ENCODE results near the gene LMTK2.

Gene LMTK2

DNA sequence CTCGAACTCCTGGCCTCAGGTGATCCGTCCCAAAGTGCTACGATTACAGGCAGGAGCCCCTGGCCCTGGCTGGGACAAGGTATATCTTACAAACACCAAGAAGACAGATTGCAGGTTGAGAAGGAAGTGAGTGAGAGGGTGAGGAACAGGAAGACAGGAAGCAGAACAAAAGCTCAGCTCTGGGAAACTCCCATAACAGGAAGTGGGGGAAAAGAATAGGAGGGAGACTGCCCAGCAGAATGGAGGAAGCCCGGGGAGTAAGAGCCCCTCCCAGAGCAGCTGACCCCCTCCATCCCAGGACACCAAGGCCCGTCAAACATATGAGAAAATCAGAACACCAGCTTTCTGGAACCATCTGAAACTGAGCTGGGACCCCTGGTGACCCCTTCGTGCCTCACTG lies 142.4 kb downstream of the LMTK2 start:
- Histone ChIP-seq H3K4me2 (ENCODE audit: low read length) (no peak overlapping the region), H3K36me3 (ENCODE audit: control insufficient read depth, insufficient read depth, low read length) (no peaks in the 10 kb centered on the region), H2AFZ (no peak overlapping the region), H3K9ac (no peak overlapping the region), H3K27me3 (ENCODE audit: control insufficient read depth, insufficient read depth, low read length) (no peaks in the 10 kb centered on the region), H3K27ac (peak overlapping the region; percentile 26), H3K9me3 (ENCODE audit: control insufficient read depth, low read length) (no peaks in the 10 kb centered on the region), H3K4me1 (peaks cover 16% of the 10 kb centered on the region), H3K79me2 (peaks cover 31% of the 10 kb centered on the region), H3K4me3 (ENCODE audit: low read depth, low read length) (no peak overlapping the region)
- TF ChIP-seq, protein P1, sequence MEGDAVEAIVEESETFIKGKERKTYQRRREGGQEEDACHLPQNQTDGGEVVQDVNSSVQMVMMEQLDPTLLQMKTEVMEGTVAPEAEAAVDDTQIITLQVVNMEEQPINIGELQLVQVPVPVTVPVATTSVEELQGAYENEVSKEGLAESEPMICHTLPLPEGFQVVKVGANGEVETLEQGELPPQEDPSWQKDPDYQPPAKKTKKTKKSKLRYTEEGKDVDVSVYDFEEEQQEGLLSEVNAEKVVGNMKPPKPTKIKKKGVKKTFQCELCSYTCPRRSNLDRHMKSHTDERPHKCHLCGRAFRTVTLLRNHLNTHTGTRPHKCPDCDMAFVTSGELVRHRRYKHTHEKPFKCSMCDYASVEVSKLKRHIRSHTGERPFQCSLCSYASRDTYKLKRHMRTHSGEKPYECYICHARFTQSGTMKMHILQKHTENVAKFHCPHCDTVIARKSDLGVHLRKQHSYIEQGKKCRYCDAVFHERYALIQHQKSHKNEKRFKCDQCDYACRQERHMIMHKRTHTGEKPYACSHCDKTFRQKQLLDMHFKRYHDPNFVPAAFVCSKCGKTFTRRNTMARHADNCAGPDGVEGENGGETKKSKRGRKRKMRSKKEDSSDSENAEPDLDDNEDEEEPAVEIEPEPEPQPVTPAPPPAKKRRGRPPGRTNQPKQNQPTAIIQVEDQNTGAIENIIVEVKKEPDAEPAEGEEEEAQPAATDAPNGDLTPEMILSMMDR (IDR thresholded peaks at IDR 0.05): no peak

DNA sequence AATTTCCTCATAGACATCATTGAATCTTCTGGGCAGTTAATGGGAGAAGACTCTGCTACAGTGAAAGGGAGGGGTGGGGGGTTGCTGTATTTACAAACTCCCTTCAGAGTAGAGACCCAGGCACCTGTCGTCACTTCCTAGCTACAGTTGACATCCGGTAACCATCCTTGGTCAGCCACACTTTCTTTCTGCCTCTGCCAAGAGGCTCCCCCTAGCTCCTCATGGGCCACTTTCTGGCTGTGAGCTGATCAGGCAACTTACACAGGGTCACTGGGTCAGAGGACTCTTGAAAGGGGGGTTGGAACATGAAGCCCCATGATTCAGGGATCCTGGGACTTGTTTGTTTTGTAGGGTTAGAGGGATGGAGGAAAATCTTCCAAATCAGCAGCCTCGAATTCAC lies 144.1 kb downstream of the LMTK2 start:
- Histone ChIP-seq H3K27me3 (ENCODE audit: control insufficient read depth, insufficient read depth, low read length) (no peaks in the 10 kb centered on the region), H3K9ac (no peak overlapping the region), H3K4me2 (ENCODE audit: low read length) (peak overlapping the region; percentile 91), H3K4me3 (ENCODE audit: low read depth, low read length) (peak overlapping the region; percentile 84), H3K9me3 (ENCODE audit: control insufficient read depth, low read length) (no peaks in the 10 kb centered on the region), H3K36me3 (ENCODE audit: control insufficient read depth, insufficient read depth, low read length) (no peaks in the 10 kb centered on the region), H2AFZ (peak overlapping the region; percentile 99), H3K4me1 (peaks cover 16% of the 10 kb centered on the region), H3K79me2 (peaks cover 31% of the 10 kb centered on the region), H3K27ac (peak overlapping the region; percentile 81)
- TF ChIP-seq, protein P1 (IDR thresholded peaks at IDR 0.05): no peak

- no peaks in the 10 kb centered on the region for H3K36me3 ChIP-seq (ENCODE audit: control insufficient read depth, insufficient read depth, low read length)
- peaks cover 31% of the 10 kb centered on the region for H3K79me2 ChIP-seq
- TF ChIP-seq, protein P1 (IDR thresholded peaks at IDR 0.05): no peak
- H3K4me1 ChIP-seq: peaks cover 16% of the 10 kb centered on the region
- H3K4me2 ChIP-seq (ENCODE audit: low read length): peak overlapping the region; percentile 91
- H3K9ac ChIP-seq: no peak overlapping the region
- H3K4me3 ChIP-seq (ENCODE audit: low read depth, low read length): peak overlapping the region; percentile 84
- H2AFZ ChIP-seq: peak overlapping the region; percentile 99
- H3K27me3 ChIP-seq (ENCODE audit: control insufficient read depth, insufficient read depth, low read length): no peaks in the 10 kb centered on the region
- H3K27ac ChIP-seq: peak overlapping the region; percentile 81
- H3K9me3 ChIP-seq (ENCODE audit: control insufficient read depth, low read length): no peaks in the 10 kb centered on the region
Observed at GRCh38 chr7:98251231-98251600, 144.6 kb downstream of the LMTK2 start.

DNA sequence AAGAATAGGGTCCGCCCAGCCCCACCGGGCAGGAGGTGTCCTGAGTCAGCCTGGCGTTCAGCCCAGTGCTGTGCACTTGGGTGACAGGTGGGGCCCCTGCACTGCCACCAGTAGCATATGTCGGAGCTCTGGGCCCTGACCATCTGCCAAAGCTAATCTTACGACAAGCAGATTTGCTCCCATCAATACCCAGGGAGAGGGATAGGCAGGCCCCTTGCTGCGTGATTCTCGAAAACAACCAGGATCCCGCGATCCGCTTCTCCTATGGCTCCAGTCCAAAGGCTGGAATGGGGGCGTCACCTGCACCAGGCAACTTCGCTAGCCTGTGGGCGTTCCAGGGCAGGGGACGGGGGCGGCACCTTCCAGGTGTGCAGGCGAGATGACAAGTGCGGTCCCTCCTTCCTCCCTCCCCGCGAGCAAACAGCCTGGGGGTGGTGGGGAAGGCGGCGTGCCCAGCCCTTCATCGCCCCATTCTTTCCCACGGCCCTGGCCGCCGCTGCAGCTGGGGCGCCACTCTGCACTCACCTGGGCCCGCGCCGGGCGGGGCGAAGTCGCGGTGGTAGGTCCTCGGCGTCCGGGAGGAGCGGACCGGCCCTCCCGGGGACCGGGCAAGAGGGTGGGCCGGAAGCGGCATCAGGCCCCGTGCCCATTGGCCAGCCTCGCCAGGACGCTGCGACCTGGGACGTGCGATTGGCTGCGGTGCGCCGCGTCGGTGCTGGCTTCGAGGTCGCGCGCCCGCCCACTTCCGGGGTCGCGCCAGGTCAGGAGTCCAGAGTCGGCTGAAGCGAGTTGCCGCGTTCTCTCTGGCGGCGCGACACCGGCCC lies 145.2 kb downstream of the LMTK2 start, which contains the start of gene TECPR1:
TECPR1 (minus strand) TSS at position 632 of the 824 bp plus-strand sequence. CDS start 6,086 bp downstream, outside the sequence.
- peaks cover 26% of the 10 kb centered on the region for H3K79me2 ChIP-seq
- peaks cover 16% of the 10 kb centered on the region for H3K4me1 ChIP-seq
- no peaks in the 10 kb centered on the region for H3K27me3 ChIP-seq (ENCODE audit: control insufficient read depth, insufficient read depth, low read length)
- H3K4me3 ChIP-seq (ENCODE audit: low read depth, low read length): peak within 1 kb of the TSS; percentile 84
- peak within 1 kb of the TSS; percentile 99 for H2AFZ ChIP-seq
- no peaks in the 10 kb centered on the region for H3K36me3 ChIP-seq (ENCODE audit: control insufficient read depth, insufficient read depth, low read length)
- H3K4me2 ChIP-seq (ENCODE audit: low read length): peak within 1 kb of the TSS; percentile 91
- H3K9ac ChIP-seq: peak within 1 kb of the TSS; percentile 83
- H3K27ac ChIP-seq: peak within 1 kb of the TSS; percentile 81
- H3K9me3 ChIP-seq (ENCODE audit: control insufficient read depth, low read length): no peaks in the 10 kb centered on the region
- TF ChIP-seq, protein P1 (IDR thresholded peaks at IDR 0.05): no peak

All from parathyroid adenoma (tissue), 2 donors.